ENCODE results near the gene MTAP.

The MTAP gene

DNA sequence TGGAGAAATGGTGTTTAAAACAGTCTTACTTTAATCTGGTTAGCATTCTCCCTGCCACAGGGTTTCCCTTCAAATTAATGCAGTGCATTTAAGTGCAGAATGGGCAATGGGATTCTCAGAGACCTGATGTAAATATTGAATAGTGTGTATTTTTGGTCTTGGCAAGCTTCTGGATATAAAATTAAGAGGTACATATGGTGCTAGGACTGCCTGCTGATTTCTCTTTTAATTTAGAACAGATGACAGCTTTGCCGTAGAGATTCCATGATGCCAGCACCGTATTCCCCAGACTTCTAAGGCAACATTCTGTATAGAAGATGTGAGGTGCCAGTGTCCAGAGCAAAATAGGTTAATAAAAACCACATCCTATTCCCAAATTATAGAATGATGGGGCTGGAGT, 1.9 kb downstream of the MTAP start:
- DNase-seq (ENCODE audit: extremely low read depth in 1 of 2, low read depth in 1 of 2): no peak

DNA sequence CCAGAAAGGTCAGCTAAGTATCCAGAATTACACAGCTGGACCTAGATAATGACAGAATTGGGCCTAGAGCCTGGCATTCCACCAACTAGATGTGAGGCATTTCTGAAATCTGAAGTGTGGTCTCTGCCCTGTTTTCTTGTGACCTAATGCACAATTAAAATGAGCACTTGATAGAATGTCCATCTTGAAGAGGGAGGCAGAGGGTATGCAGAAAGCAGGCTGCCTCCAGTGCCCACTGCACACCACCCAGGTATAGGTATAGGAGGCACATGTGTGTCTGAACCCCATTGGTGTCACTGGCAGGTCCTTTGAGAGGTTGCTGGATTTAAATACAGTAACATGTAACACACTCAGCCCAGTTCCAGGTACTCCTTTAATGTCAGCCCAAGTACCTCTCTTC, 2.4 kb downstream of the MTAP start:
- no peak for DNase-seq (ENCODE audit: extremely low read depth in 1 of 2, low read depth in 1 of 2)

DNA sequence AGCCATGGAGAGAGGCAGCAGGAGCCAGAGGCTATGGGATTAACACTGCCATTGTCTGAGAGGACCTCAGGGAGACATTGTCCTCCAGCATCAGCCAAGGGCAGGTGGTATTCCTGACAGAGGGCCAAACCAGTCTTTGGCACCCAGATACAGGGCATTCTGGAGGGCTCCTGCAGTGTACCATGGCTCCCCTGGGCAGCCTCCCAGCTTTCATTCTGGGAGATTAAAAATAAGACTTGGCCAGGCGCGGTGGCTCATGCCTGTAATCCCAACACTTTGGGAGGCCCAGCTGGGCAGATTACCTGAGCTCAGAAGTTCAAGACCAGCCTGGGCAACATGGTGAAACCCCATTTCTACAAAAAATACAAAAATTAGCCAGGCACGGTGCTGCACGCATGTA, 4.2 kb downstream of the MTAP start:
- DNase-seq (ENCODE audit: extremely low read depth in 1 of 2, low read depth in 1 of 2): no peak

DNA sequence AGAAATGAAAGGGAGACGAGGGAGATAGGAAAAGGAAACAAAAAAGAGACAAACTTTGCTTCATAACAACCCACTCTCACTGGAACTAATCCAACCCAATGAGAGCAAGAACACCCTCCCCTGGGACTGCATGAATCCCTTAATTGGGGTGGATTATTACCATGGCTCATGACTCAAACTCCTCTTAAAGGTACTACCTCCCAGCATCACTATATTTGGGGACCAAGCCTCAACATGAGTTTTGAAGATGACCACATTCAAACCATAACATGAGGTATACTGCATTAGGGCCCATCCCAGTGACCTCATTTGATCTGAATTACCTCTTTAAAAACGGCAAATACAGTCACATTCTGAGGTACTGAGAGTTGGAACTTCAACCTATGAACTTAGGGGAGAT, 8.0 kb downstream of the MTAP start:
- no peak for DNase-seq (ENCODE audit: extremely low read depth in 1 of 2, low read depth in 1 of 2)

GRCh38 chr9:21810881-21811280, 8.4 kb downstream of the MTAP start:
- DNase-seq (ENCODE audit: extremely low read depth in 1 of 2, low read depth in 1 of 2): no peak

DNA sequence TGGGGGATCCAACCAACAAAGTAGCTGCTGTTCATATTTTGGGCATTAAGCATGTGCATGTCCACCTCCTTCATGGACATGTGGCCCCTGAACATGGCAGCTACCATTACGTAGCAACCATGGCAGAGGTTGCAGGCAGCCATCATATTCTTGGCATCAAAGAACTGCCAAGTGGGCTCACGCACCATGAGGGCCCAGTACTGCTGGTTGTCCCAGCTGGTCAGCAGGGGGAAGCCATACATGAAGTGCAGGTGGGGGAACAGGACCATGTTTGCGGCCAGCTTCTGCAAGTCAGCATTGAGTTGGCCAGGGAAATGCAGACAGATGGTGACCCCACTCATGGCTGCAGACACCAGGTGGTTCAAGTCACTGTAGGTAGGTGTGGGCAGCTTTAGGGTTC, 9.5 kb downstream of the MTAP start:
- DNase-seq (ENCODE audit: extremely low read depth in 1 of 2, low read depth in 1 of 2): no peak

DNA sequence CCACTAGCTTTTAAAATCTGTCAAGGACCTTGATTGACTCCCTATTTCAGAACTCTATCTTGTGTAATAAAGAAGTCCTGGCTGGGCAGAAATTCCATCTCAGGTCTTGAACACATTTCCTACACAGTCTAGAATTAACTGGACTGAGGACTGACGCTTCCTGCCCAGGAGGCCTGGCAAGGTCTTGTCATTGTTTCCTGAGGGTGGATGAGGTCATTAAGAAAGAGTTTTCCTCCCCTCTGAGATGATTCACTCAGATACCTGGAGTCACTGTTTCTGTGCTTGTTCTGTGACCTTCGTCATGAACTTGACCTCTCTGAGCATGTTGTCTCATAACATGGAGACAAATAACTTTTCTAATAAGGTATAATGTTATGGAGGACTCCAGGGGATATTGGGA, 10.0 kb downstream of the MTAP start:
- DNase-seq (ENCODE audit: extremely low read depth in 1 of 2, low read depth in 1 of 2): no peak

GRCh38 chr9:21812946-21813568, 10.6 kb downstream of the MTAP start:
- DNase-seq (ENCODE audit: extremely low read depth in 1 of 2, low read depth in 1 of 2): peak in 1 of 2 donors; percentile 48

DNA sequence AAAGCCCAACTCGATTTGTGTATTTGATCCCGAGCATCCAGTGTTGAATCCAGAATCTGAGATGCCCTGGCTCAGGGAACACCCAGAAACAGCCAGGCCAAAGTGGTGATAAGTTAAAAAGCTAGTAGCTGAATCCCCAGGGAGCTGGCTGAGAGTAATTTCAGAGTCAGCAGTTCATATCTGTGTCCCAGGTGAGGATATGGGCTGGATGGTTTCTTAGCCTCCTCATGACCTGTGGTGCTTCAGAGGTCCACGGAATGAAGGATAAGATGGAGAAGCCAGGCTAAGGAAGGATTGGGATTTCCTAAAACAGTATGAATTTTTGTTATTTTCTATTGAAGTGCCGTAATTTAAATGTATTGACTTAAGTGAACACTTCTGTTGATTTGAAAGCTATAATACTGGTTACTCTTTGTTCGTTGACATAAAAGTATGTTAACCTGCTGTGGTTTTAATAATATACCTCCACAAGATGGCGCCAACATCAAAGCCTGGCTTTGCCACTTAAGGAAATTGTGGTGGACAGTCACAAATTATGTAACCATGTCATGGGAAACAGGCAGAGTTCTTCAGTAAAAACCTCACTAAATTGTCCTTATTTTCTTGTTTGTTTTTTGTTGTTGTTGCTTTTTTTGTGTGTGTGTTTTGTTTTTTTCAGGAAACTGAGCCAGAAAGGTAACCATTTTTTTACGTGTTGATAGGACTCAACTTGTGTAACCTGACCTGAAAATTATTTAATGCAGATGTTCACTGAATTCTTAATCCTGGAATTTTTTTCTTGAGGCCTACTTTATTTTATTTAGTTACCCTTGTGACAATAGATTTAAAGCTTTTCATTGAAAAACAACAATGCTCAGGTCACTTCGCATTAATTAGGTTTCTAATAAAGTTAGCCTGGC, 11.4 kb downstream of the MTAP start:
- DNase-seq (ENCODE audit: extremely low read depth in 1 of 2, low read depth in 1 of 2): peak in 1 of 2 donors; percentile 20

DNA sequence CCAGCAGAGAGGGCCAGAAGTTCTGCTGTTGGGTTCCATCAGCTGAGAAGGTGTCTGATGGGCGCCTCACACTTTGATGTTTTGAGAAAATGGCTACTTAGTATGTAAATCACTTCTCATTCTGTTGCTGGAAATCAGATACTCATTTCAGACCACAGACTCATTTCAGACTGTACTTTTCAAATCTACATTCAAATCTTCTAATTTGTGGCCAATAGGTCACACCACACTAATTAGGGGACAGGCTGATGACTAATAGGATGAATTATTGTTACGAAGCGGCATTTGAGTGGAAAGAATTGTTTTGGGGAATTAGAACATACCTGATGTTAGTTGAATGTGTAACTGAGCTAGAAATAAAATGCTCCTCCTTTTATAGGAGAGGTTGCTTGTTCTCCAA, 13.2 kb downstream of the MTAP start:
- DNase-seq (ENCODE audit: extremely low read depth in 1 of 2, low read depth in 1 of 2): no peak

GRCh38 chr9:21817176-21817575, 14.7 kb downstream of the MTAP start:
- no peak for DNase-seq (ENCODE audit: extremely low read depth in 1 of 2, low read depth in 1 of 2)

DNA sequence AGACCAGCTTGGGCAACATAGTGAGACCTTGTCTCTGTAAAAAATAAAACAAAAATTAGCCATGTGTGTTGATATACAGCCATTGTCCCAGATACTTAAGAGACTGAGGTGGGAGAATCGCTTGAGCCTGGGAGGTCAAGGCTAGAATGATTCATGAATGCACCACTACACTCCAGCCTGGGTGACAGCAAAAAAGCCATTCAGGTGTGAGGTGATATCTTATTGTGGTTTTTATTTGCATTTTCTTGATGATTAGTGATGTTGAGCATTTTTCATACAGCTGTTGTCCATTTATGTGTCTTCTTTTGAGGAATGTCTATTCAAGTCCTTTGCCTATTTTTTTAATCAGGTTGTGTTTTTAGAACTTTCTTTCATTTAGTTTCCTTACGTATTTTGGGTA, 23.2 kb downstream of the MTAP start:
- no peak for DNase-seq (ENCODE audit: extremely low read depth in 1 of 2, low read depth in 1 of 2)

- DNase-seq (ENCODE audit: extremely low read depth in 1 of 2, low read depth in 1 of 2): no peak
Observed at GRCh38 chr9:21828853-21829410, 26.5 kb downstream of the MTAP start.

GRCh38 chr9:21830589-21830988, 28.2 kb downstream of the MTAP start:
- no peak for DNase-seq (ENCODE audit: extremely low read depth in 1 of 2, low read depth in 1 of 2)

DNA sequence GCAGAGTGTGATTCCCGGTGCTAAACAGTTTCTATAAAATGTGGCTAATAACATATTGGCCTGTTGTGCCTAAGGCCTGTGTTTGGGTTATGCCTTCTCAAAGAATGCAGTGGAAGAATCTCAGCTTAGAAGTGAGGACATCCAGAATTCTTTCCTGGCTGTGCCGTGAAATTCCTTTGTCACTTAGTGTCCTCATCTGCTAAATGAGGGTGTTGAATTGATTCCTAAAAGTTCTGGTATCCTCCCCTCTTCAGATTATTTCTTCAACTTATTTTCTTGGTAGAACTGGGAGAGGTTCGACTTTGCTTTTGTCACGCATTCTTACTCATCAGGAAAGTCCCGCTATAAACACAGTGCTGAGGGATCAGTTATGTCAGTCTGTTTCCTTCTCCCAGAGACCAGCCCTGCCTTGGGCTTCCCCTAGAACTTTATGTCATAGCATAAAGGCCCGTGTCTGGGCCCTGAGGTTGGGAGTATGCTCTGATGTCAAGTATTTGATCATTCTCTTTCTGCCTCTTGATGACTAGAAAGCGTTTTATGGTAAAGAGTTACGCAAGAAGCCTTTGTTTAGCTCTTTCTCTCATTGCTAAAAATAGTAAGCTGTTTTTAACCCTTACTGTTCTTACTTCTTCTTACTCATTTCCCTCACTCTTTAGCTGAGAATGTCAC, 29.5 kb downstream of the MTAP start:
- DNase-seq (ENCODE audit: extremely low read depth in 1 of 2, low read depth in 1 of 2): no peak

GRCh38 chr9:21833090-21833801, 30.8 kb downstream of the MTAP start:
- no peak for DNase-seq (ENCODE audit: extremely low read depth in 1 of 2, low read depth in 1 of 2)

DNA sequence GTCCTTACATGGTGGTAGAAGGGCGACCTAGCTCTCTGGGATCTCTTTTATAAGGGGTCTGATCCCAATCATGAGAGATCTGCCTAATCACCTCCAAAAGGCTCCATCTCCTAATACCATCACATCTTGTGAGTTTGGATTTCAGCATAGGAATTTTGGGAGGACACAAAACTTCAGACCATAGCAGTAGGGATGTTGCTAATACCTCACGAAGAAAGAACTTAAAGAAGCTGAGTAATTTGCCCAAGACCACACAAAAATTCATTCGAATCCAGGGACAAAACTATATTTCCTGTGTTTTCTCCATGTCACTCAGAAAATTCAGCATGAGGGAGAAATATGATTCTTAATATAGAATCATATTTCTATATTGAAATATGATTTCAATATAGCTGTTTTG, 32.7 kb downstream of the MTAP start:
- no peak for DNase-seq (ENCODE audit: extremely low read depth in 1 of 2, low read depth in 1 of 2)

DNA sequence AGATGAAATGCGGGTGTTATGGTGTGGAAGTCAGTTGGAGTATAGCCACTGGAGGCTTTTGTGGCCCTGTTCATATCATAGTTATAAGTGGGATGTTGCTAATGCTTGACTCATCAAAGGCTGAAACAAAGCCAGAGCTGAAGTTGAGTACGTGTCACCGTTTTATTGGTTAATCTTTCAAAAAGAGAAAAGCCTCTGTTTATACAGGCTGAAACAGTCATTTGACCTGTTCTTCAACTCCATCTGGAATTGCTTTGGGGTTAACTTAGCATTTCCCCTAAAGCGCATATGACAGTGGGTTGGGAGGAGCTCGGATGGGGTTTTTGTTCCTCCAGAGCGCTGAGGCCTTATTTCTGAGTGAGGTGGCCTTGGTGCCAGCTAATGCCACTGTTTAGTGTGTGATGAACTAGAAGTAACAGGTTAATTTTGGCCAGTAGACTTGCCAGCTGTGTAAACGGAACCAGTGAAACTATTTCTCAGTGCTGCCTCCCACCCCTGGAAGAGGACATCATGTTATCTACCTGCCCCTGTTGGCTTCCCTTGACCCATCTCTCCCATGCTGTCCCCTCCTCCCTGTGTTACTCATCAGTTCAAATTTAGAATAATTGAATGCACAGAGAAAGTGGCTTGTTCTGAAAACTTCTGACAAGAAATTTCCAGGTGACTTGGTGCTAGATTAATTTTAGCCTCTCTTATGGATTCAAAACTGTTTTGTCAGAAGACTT, 34.2 kb downstream of the MTAP start:
- DNase-seq (ENCODE audit: extremely low read depth in 1 of 2, low read depth in 1 of 2): no peak

DNA sequence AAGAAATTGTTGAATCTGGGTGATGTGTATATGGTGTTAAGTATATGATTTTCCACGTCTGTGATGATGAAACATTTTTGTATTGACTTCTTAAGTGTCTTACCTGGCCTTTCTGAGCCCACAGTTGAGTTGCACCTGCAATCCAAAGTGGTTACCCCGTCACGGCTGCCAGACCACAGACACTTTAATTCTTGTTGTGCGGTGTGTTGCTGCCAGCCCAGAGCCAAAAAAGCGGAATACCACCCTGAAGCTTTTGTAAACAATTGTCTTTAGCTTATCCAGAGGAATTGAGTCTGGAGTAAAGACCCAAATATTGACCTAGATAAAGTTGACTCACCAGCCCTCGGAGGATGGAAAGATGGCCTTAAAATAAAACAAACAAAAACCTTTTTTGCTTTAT, 35.1 kb downstream of the MTAP start:
- no peak for DNase-seq (ENCODE audit: extremely low read depth in 1 of 2, low read depth in 1 of 2)

GRCh38 chr9:21840647-21841046, 38.2 kb downstream of the MTAP start:
- DNase-seq (ENCODE audit: extremely low read depth in 1 of 2, low read depth in 1 of 2): no peak

Measured in activated CD8-positive, alpha-beta memory T cell treated with anti-CD3 and anti-CD28 coated beads for 1 hour (primary cell).